Left ventricle myocardium inferior (tissue), 1 donor: Measurements from ENCODE around the gene LIPI. TPM values are rescaled to one million over a fixed set of nuclear protein-coding genes. Genes with fewer than 3 reads are reported as not detected.
"Not testable (repeated sequence)": the region's sequence is repeated elsewhere in the genome, so short reads cannot be mapped to it uniquely, and the experiment has no call there.

ENCODE experiments used
- DNase-seq: peaks from one replicate; pipeline ENCODE4 v3.0.0-alpha.2; 2020
- H3K27ac ChIP-seq: fragments of 200-600 bp; replicated peaks from 2 replicates; pipeline ENCODE4 v1.8.0; 2021
- H3K27me3 ChIP-seq: fragments of 200-600 bp; 2 replicates; pipeline ENCODE4 v1.8.0; 2021; ENCODE audit warnings: low read depth
- H3K36me3 ChIP-seq: fragments of 200-600 bp; 2 replicates; pipeline ENCODE4 v1.8.0; 2021
- H3K4me1 ChIP-seq: fragments of 200-600 bp; 2 replicates; pipeline ENCODE4 v1.8.0; 2021
- H3K4me3 ChIP-seq: fragments of 200-600 bp; 2 replicates; pipeline ENCODE4 v1.8.0; 2021; ENCODE audit warnings: mild to moderate bottlenecking, moderate library complexity
- H3K9me3 ChIP-seq: fragments of 200-600 bp; replicated peaks from 2 replicates; pipeline ENCODE4 v1.8.0; 2021
- CTCF ChIP-seq: fragments of 200-600 bp; IDR thresholded peaks from 2 replicates; pipeline ENCODE4 v1.8.0; 2021; ENCODE audit warnings: antibody characterized with exemption, mild to moderate bottlenecking, borderline replicate concordance
- intact Hi-C: fragments of 100-400 bp; cut with micrococcal nuclease; formaldehyde crosslinking; loops from one replicate; pipeline ENCODE4 v1.11.0; 2022
- total RNA-seq: library from RNA; stranded (reverse); fragmentation: NEBNext Ultra II Directional; extraction: Animal tissue kit (Norgen Biotek cat#: 25700); gene quantifications from one replicate; pipeline ENCODE4 v1.2.1, GENCODE V29; 2021
- donor health status: DM: no; HTN: yes; CAD: no; lungs with severe emphysema.

The LIPI gene
- total RNA-seq, 1 donor from 2014 or later: not detected

- Histone ChIP-seq H3K27me3 (no peaks in the 10 kb centered on the region), H3K27ac (no peak overlapping the region), H3K4me3 (no peak overlapping the region), H3K9me3 (peaks cover 7% of the 10 kb centered on the region), H3K4me1 (no peaks in the 10 kb centered on the region), H3K36me3 (no peaks in the 10 kb centered on the region)
- no peak for DNase-seq
- intact Hi-C loops: no loop called here
- no peak for TF ChIP-seq CTCF
Measured at GRCh38 chr21:14119038-14119437, 91.7 kb downstream of the LIPI start.

DNA sequence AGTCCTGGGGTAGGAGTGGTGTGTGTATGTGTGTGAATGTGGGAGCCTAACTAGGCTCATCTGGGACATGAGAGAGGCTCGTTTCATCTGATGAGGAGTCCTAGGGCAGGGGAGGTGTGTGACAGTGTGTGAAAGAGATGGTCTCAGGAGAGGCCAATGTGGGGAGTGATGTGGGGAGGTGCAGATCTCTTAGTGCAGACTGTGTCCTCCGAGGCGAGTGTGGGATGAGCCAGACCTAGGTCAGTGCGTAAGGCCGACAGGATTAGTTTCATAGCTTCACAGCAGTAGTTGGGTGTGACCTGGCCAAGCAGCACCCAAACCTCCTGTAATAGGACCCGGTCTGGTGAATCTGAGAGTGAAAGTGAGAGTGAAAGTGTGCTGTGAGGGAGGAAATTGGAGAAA lies 94.7 kb downstream of the LIPI start:
- DNase-seq: no peak
- no peaks in the 10 kb centered on the region for H3K36me3 ChIP-seq
- no peak overlapping the region for H3K4me3 ChIP-seq
- no peaks in the 10 kb centered on the region for H3K9me3 ChIP-seq
- intact Hi-C loops: no loop called here
- H3K27ac ChIP-seq: no peak overlapping the region
- no peak for TF ChIP-seq CTCF
- no peaks in the 10 kb centered on the region for H3K4me1 ChIP-seq
- no peaks in the 10 kb centered on the region for H3K27me3 ChIP-seq

DNA sequence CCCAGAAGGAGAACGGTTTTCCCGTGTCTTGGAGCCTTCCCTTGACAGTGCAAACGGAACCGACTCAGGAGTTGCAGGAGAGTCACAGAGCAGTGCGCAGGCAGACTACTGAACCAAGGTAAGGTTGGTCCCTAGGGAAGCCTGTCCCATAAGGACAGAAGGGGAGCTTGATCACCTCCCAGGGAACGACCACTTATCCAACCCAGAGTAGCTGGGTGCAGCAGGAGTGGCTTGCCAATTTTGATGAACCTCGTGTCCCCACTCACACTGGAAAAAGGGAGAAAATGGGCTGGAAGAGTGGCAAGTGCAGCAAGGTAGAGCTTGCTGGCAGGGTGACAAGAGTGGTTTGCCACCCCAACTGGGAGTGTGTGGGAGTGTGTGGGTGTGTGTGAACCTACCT lies 95.1 kb downstream of the LIPI start:
- Histone ChIP-seq H3K27ac (no peak overlapping the region), H3K9me3 (no peaks in the 10 kb centered on the region)

DNA sequence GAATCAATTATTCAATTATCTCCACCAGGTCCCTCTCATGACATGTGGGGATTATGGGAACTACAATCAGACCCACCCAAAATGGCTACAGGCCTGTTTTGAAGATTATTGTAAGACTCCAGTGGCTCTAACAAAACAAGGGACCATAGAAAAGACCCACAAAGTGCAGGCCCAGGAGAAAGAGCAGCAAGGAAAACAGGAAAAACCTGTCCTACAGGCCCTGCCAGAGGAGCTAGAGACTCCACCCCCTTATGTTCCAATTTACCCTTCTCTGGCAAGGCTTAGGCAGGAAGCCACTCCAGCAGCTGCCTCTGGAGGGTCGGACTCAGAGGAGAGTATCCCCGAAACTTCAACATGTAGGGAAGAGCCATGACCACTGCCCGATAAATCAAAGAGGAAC lies 96.5 kb downstream of the LIPI start:
- H3K36me3 ChIP-seq: no peaks in the 10 kb centered on the region
- H3K27me3 ChIP-seq: no peaks in the 10 kb centered on the region
- intact Hi-C loops: no loop called here
- no peaks in the 10 kb centered on the region for H3K9me3 ChIP-seq
- no peaks in the 10 kb centered on the region for H3K4me1 ChIP-seq
- no peak overlapping the region for H3K4me3 ChIP-seq
- no peak for DNase-seq
- no peak for TF ChIP-seq CTCF
- no peak overlapping the region for H3K27ac ChIP-seq

More for the DNA sequence above, 95.1 kb downstream of the LIPI start:
- intact Hi-C loops: no loop called here
- Histone ChIP-seq H3K36me3 (no peaks in the 10 kb centered on the region), H3K4me3 (no peak overlapping the region), H3K4me1 (no peaks in the 10 kb centered on the region), H3K27me3 (no peaks in the 10 kb centered on the region)
- TF ChIP-seq CTCF: no peak
- DNase-seq: no peak

- H3K27ac ChIP-seq, H3K36me3 ChIP-seq, intact Hi-C loops, H3K4me3 ChIP-seq, H3K27me3 ChIP-seq, H3K9me3 ChIP-seq, DNase-seq, H3K4me1 ChIP-seq: not testable (repeated sequence)
Measured at GRCh38 chr21:14104564-14104963, 106.2 kb downstream of the LIPI start.

DNA sequence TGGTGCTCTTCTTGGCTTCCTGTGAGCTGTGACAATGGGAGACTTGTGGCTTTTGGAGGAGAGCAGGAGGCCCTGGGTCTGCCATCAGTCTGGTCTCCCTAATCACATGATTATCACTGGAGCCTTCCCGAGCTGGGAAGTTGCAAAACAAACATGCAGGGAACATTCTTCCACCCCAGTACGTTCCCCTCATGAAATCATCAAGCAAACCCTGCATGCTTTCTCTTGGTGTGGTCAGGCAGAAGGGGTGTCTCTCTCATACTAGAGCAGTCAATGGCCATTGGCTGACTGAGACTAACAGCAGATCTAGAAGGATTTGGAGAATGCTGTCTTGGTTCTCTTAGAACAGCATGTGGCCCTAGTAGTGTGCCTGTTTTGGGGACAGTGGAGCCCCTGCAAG lies 111.2 kb downstream of the LIPI start:
- Histone ChIP-seq H3K27ac (no peak overlapping the region), H3K4me1 (no peaks in the 10 kb centered on the region), H3K36me3 (no peaks in the 10 kb centered on the region), H3K9me3 (no peaks in the 10 kb centered on the region), H3K27me3 (no peaks in the 10 kb centered on the region), H3K4me3 (no peak overlapping the region)
- no peak for DNase-seq
- TF ChIP-seq CTCF: no peak
- intact Hi-C loops: no loop called here
